Neural progenitor cell (in vitro differentiated cells): ENCODE results near the gene FBXO27.

ENCODE experiments used
- CTCF ChIP-seq: fragments of 200-600 bp; sonication (generic); IDR thresholded peaks from 2 replicates; pipeline ENCODE4 v1.5.1; 2017; ENCODE audit warnings: antibody characterized with exemption, mild to moderate bottlenecking
- EZH2 ChIP-seq: fragments of 200-600 bp; sonication (generic); IDR thresholded peaks from 2 replicates; pipeline ENCODE4 v1.6.1; 2017; ENCODE audit warnings: antibody characterized with exemption, mild to moderate bottlenecking, moderate library complexity
- EZH2phosphoT487 ChIP-seq: fragments of 200-600 bp; sonication (generic); IDR thresholded peaks from 2 replicates; pipeline ENCODE4 v1.6.1; 2017; ENCODE audit warnings: antibody characterized with exemption

GRCh38 chr19:39070888-39071287 is 38.5 kb upstream of the FBXO27 start:
- TF ChIP-seq EZH2 (no peak), CTCF (no peak), EZH2phosphoT487 (no peak)
